ENCODE measurements around the gene SOST.
A peak's percentile ranks its signal among the peaks of the same experiment; 100 is the strongest.

The SOST gene

GRCh38 chr17:43741636-43742035 lies 17.0 kb downstream of the SOST start:
- DNase-seq (ENCODE audit: low read depth in 2 of 2), result no peak

DNA sequence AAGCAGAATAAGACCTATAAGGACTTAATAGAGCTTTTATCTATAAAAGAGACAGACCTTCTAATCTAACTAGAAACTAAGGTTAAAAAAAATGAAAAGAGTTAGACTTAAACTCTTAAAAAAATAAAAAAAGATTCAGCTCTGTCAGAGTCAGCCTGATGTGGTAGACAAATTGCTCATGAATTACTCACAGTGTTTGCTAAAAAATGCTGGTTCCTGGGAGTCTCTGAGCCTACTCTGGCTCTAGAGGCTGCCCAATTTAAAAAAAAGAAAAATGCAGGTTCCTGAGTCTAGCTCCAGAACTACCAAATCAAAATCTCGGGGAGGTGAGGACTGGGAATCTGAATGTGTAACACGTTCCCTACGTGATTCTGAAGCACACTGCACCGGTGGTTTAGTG lies 18.1 kb downstream of the SOST start:
- no peak for DNase-seq (ENCODE audit: low read depth in 2 of 2)

DNA sequence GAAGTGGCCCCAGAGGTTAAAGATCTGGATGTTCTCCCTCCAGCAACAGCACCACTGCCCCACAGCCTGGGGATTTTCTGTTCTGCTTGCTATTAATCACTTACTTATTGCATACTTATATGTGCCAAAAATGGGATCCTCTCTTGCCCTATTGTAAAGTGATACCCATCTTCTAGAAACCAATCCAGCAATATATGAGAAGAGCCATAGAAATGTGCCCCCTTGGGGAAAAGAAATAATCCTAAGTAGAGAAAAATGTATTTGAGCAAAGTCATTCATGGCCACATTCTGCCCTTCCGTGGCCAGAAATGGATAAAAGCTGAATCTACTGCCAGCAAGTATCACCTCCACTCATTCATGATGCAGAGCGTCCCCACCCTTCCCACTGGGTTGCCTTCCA lies 20.9 kb downstream of the SOST start:
- no peak for DNase-seq (ENCODE audit: low read depth in 2 of 2)

- DNase-seq (ENCODE audit: low read depth in 2 of 2), result no peak
These were observed 22.2 kb downstream of the SOST start for GRCh38 chr17:43736389-43736788.

DNA sequence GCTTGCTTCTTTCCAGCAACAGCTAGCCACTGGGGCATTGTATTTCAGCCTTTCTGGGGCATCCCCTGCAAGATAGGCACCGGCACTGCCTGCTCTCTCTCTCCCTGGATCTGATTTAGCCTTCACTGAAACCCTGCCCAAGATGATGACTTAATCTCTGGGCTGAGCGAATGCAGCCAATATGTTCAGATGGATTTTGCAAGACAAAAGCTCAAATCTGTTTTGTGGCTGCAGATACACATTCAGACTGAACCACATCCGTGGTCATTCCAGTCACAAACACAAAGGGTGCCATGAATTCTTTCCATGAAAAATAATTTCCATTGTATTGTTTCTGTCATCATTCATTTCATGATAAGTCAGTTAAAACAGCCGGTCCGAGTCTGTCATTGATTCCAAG lies 24.2 kb downstream of the SOST start:
- no peak for DNase-seq (ENCODE audit: low read depth in 2 of 2)

- no peak for DNase-seq (ENCODE audit: low read depth in 2 of 2)
These were observed 24.6 kb downstream of the SOST start for GRCh38 chr17:43733956-43734355.

DNA sequence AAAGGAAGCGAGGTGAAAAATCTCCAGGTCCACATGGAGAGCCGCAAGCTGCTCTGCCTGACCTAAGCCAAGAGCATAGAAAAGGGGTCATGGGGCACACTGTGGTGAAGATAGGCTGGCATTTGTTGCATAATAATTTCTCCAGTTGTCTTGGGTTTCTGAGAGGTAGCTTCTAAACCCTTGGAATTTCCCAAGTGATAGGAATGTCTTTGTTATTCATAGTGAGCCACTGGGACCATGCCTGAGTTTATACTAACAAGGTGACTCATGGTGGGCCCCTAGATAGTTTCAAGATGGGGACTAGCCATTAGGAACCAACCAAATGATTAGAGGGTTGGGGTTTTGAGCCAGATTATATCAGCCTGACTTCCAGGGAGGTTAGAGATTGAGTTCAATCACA lies 25.6 kb downstream of the SOST start:
- no peak for DNase-seq (ENCODE audit: low read depth in 2 of 2)

GRCh38 chr17:43728081-43728480 lies 30.5 kb downstream of the SOST start:
- DNase-seq (ENCODE audit: low read depth in 2 of 2), result no peak

- no peak for DNase-seq (ENCODE audit: low read depth in 2 of 2)
These were observed 34.8 kb downstream of the SOST start for GRCh38 chr17:43723697-43724359.

DNA sequence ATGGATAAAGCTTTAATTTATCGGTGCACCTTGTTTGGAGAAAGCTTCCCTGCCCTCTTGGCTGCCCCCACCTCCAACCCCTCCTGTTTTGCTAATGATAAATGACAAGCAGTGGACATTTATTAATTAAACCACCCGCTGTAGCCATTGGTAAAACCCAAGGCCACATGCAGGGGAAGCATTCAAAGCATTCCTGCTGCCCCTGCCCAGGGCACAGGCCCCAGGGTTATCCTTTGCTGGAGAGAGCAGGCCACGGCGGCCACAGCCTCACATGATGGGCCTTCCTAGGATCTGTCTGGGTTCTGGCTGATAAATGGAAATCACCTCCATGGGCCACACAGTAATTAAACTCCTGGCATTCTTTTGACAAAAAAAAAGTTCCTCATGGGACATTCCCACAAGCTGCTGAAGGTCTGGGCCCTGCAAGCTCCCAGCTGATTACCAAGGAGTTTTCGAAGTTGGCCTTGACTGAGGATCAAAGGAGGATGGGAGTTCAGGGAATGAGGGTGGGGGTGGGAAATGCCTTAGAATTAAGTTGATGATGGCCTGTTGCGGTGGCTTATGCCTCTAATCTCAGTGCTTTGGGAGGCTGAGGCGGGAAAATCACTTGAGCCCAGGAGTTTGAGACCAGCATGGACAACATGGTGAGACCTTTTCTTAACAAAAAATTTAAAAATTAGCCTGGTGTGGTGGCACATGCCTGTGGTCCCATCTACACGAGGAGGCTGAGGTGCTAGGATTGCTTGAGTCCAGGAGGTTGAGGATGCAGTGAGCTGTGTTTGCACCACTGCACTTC lies 35.5 kb downstream of the SOST start:
- DNase-seq (ENCODE audit: low read depth in 2 of 2), result no peak

DNA sequence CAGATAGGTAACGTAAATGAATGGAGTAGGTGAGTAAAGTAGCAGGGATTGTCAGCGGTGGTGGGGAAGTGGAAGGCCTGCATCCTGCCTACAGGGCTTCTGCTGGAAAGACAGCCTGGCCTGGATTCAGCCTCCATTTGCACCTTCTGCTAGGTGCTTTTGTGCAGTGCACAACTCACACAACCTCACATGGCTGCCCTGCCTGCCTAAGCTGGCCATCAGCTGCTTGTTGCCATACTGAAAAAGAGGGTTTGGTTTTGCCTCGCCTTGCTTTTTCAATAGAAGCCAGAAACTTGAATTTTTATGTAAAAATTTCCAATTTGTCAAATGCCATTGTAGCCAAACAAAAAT lies 36.3 kb downstream of the SOST start:
- no peak for DNase-seq (ENCODE audit: low read depth in 2 of 2)

DNA sequence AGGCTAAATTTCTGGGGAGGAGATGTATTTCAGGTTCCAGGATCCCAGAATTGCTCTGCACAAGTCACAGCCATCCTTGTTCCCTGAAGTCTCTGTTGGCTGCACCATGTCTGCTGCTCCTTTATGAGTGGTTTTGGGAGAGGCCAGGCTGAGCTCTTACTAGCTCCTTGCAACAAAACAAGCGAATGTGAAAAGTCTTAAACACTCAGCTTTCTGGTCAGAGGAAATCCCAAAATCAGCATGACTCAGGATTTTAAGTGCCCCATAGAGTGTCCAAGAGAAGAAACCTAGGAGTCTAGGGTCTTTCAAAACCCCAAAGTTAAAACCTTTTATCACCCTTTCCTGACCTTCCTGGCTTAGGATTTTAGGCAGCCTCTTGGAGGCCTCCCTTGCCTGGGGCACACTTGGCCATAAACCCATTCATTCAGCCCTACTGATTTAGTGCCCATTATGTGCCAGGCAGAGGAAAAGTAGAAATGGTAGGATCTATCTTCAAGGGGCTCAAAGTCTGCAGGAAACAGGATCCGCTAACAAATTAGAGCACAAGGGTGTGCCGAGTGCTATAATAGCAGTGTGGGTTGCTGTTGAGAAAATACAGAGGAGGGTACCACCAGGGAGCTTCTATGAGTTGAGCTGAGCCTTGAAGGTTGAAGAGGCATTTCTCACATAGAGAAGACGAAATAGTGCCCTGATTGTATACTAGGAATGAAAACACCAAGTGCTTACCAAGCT lies 36.9 kb downstream of the SOST start:
- no peak for DNase-seq (ENCODE audit: low read depth in 2 of 2)

GRCh38 chr17:43720311-43721060 lies 38.1 kb downstream of the SOST start:
- peak; percentile 41 to 54 for DNase-seq (ENCODE audit: low read depth in 2 of 2)

- DNase-seq (ENCODE audit: low read depth in 2 of 2), result no peak
These were observed 39.0 kb downstream of the SOST start for GRCh38 chr17:43719578-43719977.

DNA sequence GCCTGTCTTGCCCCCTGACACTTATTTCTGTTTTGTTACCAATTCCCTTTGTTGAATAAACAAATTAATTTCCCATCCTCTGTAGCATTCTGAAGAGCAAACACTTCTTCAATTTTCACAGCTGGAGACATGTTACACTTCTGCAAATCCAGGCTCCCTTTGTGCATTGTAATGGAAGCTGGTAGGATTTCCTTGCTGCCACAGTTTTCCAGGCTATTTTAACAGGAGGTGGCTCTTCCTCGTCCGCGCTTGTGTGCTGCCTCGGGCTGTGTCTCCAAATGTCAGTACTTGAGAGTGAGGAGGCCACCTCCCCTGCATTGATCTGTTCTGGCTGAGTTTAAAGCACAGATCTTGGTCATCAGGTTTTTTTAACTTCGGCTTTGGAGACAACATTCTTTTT lies 40.0 kb downstream of the SOST start:
- DNase-seq (ENCODE audit: low read depth in 2 of 2), result no peak

DNA sequence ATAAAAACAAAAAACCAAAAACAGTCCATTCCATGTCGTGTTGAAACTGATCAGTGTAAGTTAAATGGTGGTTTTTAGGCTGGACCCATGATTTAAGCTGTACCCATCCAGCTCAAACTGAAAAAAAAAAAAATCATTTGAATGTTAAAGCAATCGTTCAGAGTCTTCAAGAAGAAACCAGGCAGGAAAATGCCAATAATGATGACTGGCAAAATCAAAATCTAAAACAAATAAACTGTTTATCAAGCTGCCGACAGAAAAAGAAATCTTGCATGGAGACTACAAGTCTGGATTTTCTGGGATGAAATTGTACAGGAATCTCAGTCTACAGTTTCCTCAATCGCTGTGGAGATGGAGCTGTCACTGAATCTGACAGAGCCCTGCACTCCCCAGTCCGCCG lies 40.7 kb downstream of the SOST start:
- no peak for DNase-seq (ENCODE audit: low read depth in 2 of 2)

GRCh38 chr17:43714465-43715149 lies 44.0 kb downstream of the SOST start:
- DNase-seq (ENCODE audit: low read depth in 2 of 2), result no peak

DNA sequence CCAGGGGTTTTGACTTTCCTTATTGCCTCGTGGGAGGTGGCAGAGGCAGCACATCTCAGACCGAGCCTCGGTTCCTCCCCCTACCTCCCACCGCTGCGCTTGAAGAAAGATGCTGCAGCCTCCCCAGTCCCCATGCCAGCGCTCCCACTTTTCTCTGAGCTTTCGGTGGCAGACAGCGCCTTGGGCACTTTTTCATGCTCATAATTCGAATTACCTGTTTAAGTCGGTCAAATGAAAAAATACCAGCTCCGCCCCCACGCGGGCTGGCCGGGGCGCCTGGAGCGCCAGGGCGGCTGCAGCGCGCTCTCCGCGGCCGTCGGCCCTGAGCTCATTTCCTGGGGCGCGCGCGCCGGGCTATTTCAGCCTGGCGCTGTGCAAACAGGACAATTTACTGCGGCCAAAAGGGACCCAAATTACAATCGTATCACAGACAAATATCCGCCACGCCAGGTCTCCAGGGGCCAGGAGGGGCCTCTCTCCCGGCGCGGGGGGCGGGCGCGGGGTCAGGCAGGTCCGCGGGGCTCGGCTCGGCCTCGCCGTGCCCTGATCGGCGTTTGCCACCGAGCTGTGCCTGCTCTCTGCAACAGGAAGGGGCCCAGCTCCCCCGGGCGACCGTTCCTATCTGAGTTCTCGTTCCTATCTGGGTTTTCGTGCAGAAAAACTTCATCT lies 45.0 kb downstream of the SOST start:
- no peak for DNase-seq (ENCODE audit: low read depth in 2 of 2)

GRCh38 chr17:43712397-43712796 lies 46.2 kb downstream of the SOST start:
- DNase-seq (ENCODE audit: low read depth in 2 of 2), result no peak

GRCh38 chr17:43710101-43710500 lies 48.5 kb downstream of the SOST start:
- DNase-seq (ENCODE audit: low read depth in 2 of 2), result no peak

DNA sequence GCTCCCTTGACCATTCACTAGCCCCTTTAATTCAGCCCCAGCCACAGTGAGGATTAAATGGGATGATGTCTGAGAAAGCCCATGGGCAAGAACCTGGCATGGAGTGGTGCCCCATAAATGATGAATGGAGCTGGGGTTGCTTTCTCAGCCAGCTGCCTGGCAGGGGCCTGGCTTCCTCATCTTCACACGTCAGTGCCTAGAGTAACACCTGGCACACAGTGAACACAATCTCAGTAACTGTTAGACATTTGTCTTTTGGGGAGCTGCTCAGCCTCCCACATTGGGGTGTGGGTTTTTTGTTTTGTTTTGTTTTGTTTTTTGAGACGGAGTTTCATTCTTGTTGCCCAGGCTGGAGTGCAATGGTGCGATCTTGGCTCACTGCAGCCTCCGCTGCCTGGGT lies 49.4 kb downstream of the SOST start:
- DNase-seq (ENCODE audit: low read depth in 2 of 2), result no peak
